ENCODE measurements around the gene CFDP1. TPM values are rescaled to one million over a fixed set of nuclear protein-coding genes. Genes with fewer than 3 reads are reported as not detected.

CFDP1 gene
- total RNA-seq, 6 donors from 2014 or later = 36.8 to 185 (median 50.6) TPM

GRCh38 chr16:75376475-75377161, 56.7 kb downstream of the CFDP1 start:
- ATAC-seq (ENCODE audit: low FRiP score in 2 of 2) (peak in 1 of 2 donors; percentile 11), DNase-seq (no peak)
- H3K9me3 ChIP-seq = no peaks in the 10 kb centered on the region
- peaks cover 19 to 25% (median 22%) of the 10 kb centered on the region in 4 donors for H3K4me1 ChIP-seq
- no peak overlapping the region for H3K4me3 ChIP-seq
- WGBS, 2 donors = 90 to 94% methylated on average over 7 of the region's 7 CpGs
- no peak for TF ChIP-seq POLR2A (IDR thresholded peaks at IDR 0.05)
- no peak for TF ChIP-seq POLR2AphosphoS5 (IDR thresholded peaks at IDR 0.05)
- no peak for TF ChIP-seq EP300 (IDR thresholded peaks at IDR 0.05)
- TF ChIP-seq CTCF (IDR thresholded peaks at IDR 0.05) = no peak
- H3K36me3 ChIP-seq = no peaks in the 10 kb centered on the region
- no peak overlapping the region for H3K27ac ChIP-seq
- no peaks in the 10 kb centered on the region for H3K27me3 ChIP-seq

- Histone ChIP-seq H3K27ac (no peak overlapping the region), H3K4me1 (peaks cover 0 to 10% (median 6%) of the 10 kb centered on the region in 4 donors), H3K36me3 (peaks cover 0 to 3% (median 0%) of the 10 kb centered on the region in 4 donors), H3K4me3 (no peak overlapping the region), H3K9me3 (no peaks in the 10 kb centered on the region), H3K27me3 (no peaks in the 10 kb centered on the region)
- TF ChIP-seq POLR2A (IDR thresholded peaks at IDR 0.05) (no peak), CTCF (IDR thresholded peaks at IDR 0.05) (no peak), POLR2AphosphoS5 (IDR thresholded peaks at IDR 0.05) (no peak), EP300 (IDR thresholded peaks at IDR 0.05) (no peak)
- DNase-seq (no peak), ATAC-seq (ENCODE audit: low FRiP score in 2 of 2) (no peak)
- WGBS, 2 donors = 95 to 100% methylated on average over 2 of the region's 2 CpGs
Observed at GRCh38 chr16:75374388-75374787, 58.9 kb downstream of the CFDP1 start.

GRCh38 chr16:75372236-75372856, 61.0 kb downstream of the CFDP1 start:
- TF ChIP-seq EP300 (IDR thresholded peaks at IDR 0.05) (no peak), POLR2A (IDR thresholded peaks at IDR 0.05) (no peak), CTCF (IDR thresholded peaks at IDR 0.05) (no peak), POLR2AphosphoS5 (IDR thresholded peaks at IDR 0.05) (no peak)
- Histone ChIP-seq H3K27me3 (no peaks in the 10 kb centered on the region), H3K9me3 (no peaks in the 10 kb centered on the region), H3K4me1 (no peaks in the 10 kb centered on the region), H3K4me3 (no peak overlapping the region), H3K27ac (no peak overlapping the region), H3K36me3 (peaks cover 0 to 3% (median 0%) of the 10 kb centered on the region in 4 donors)
- peak in 1 of 2 donors; percentile 29 for ATAC-seq (ENCODE audit: low FRiP score in 2 of 2)
- no peak for DNase-seq
- WGBS, 2 donors = 72 to 82% methylated on average over 3 of the region's 3 CpGs

GRCh38 chr16:75371171-75371570, 62.1 kb downstream of the CFDP1 start:
- WGBS, 2 donors = 76 to 85% methylated on average over 3 of the region's 3 CpGs
- H3K4me1 ChIP-seq = no peaks in the 10 kb centered on the region
- H3K9me3 ChIP-seq = no peaks in the 10 kb centered on the region
- no peaks in the 10 kb centered on the region for H3K27me3 ChIP-seq
- DNase-seq (no peak), ATAC-seq (ENCODE audit: low FRiP score in 2 of 2) (no peak)
- TF ChIP-seq POLR2A (IDR thresholded peaks at IDR 0.05) = no peak
- TF ChIP-seq CTCF (IDR thresholded peaks at IDR 0.05) = no peak
- TF ChIP-seq POLR2AphosphoS5 (IDR thresholded peaks at IDR 0.05) = no peak
- no peak for TF ChIP-seq EP300 (IDR thresholded peaks at IDR 0.05)
- H3K36me3 ChIP-seq = peaks cover 0 to 4% (median 1%) of the 10 kb centered on the region in 4 donors
- H3K27ac ChIP-seq = no peak overlapping the region
- no peak overlapping the region for H3K4me3 ChIP-seq

All from upper lobe of left lung (tissue), 6 donors.